ENCODE measurements around the gene GDF15. TPM values are rescaled to one million over a fixed set of nuclear protein-coding genes. Genes with fewer than 3 reads are reported as not detected.
"Not testable (repeated sequence)": the region's sequence is repeated elsewhere in the genome, so short reads cannot be mapped to it uniquely, and the experiment has no call there.

GDF15 gene
- polyA plus RNA-seq, 2 of the 4 experiments (the other 2 are of a cell fraction), result 56.9 to 78.5 TPM

- ChIA-PET CTCF (interaction anchor here (0.8 to 4.4 kb wide), 7 partner anchors 11 to 62 kb away, joined by 4 to 109 read pairs (median 8); no protein-coding TSS in a partner anchor), POLR2A (interaction anchor here (0.7 kb wide), 1 partner anchor 29 kb away, joined by 4 read pairs; no protein-coding TSS in a partner anchor)
- Histone ChIP-seq H3K4me2 (no peak overlapping the region), H3K4me3 (no peak overlapping the region), H3K27ac (peak overlapping the region in 1 of 2 experiments; percentile 62; a peak in 2 of 6 replicates), H3K4me1 (peaks cover 7% of the 10 kb centered on the region; the same call in 1 of the 3 replicates), H3K9me3 (no peaks in the 10 kb centered on the region; the same call in 2 of the 3 replicates)
- no peak for ATAC-seq
- no peak for TF ChIP-seq KDM1A (IDR thresholded peaks at IDR 0.05; ENCODE audit: low read depth)
- no peak for FAIRE-seq
- no peak for DNase-seq (ENCODE audit: low read depth in 1 of 2, low spot score in 1 of 2)
- 85% methylated on average over 4 of the region's 7 CpGs for WGBS (ENCODE audit: missing lambda C conversion rate)
These were observed 34.4 kb upstream of the GDF15 start for GRCh38 chr19:18351544-18351943.

- WGBS (ENCODE audit: missing lambda C conversion rate), result 82% methylated on average over 8 of the region's 8 CpGs
- no peak overlapping the region for H3K4me2 ChIP-seq
- H3K4me3 ChIP-seq, result no peak overlapping the region
- ATAC-seq (no peak), FAIRE-seq (no peak), DNase-seq (ENCODE audit: low read depth in 1 of 2, low spot score in 1 of 2) (no peak)
- peaks cover 4% of the 10 kb centered on the region; the same call in 1 of the 3 replicates for H3K9me3 ChIP-seq
- ChIA-PET POLR2A (interaction anchor here (0.7 to 1.7 kb wide), 3 partner anchors 32 to 36 kb away, joined by 3 to 6 read pairs (median 3); partner anchors contain the start of gene GDF15), CTCF (interaction anchor here (1.5 to 2.2 kb wide), 4 partner anchors 25 to 98 kb away, joined by 3 to 8 read pairs (median 4); no protein-coding TSS in a partner anchor)
- no peak for TF ChIP-seq TFCP2L1 (CRISPR knock-in tag; IDR thresholded peaks at IDR 0.05)
- TF ChIP-seq CEBPB (IDR thresholded peaks at IDR 0.05), result peak; percentile 56 to 79; a peak in 3 of 4 replicates
- TF ChIP-seq HOXB13 (CRISPR knock-in tag; IDR thresholded peaks at IDR 0.05; ENCODE audit: low read depth), result no peak
- H3K4me1 ChIP-seq, result peaks cover 7% of the 10 kb centered on the region; the same call in 1 of the 3 replicates
- H3K27ac ChIP-seq, result peak overlapping the region in 1 of 2 experiments; percentile 55; a peak in 3 of 6 replicates
These were observed 32.5 kb upstream of the GDF15 start for GRCh38 chr19:18353378-18354005.

GRCh38 chr19:18354743-18355142 is 31.2 kb upstream of the GDF15 start:
- H3K27ac ChIP-seq, result peak overlapping the region in 1 of 2 experiments; percentile 55; a peak in 1 of 6 replicates
- POLR2A ChIA-PET, result interaction anchor here (0.6 to 1.7 kb wide), 2 partner anchors 31 to 49 kb away, joined by 6 read pairs; partner anchors contain the start of gene GDF15
- not testable (repeated sequence) for H3K4me2 ChIP-seq; H3K4me1 ChIP-seq; H3K4me3 ChIP-seq; H3K9me3 ChIP-seq; ATAC-seq; DNase-seq (ENCODE audit: low read depth in 1 of 2, low spot score in 1 of 2); FAIRE-seq
- WGBS (ENCODE audit: missing lambda C conversion rate), result 95% methylated on average over 7 of the region's 7 CpGs
- CTCF ChIA-PET, result interaction anchor here (1.0 to 7.3 kb wide), 6 partner anchors 10 to 97 kb away, joined by 3 to 37 read pairs (median 4); no protein-coding TSS in a partner anchor

- TF ChIP-seq PHF8 (IDR thresholded peaks at IDR 0.05; ENCODE audit: borderline replicate concordance, low read depth), result no peak
- no peak for TF ChIP-seq HOXB13 (CRISPR knock-in tag; IDR thresholded peaks at IDR 0.05; ENCODE audit: low read depth)
- no peak for TF ChIP-seq USF2 (IDR thresholded peaks at IDR 0.05)
- TF ChIP-seq JUN (IDR thresholded peaks at IDR 0.05), result no peak
- no peak for TF ChIP-seq TFCP2L1 (CRISPR knock-in tag; IDR thresholded peaks at IDR 0.05)
- no peak for TF ChIP-seq KDM5A (IDR thresholded peaks at IDR 0.05)
- TF ChIP-seq FOSB (CRISPR knock-in tag; IDR thresholded peaks at IDR 0.05), result no peak
- no peak for TF ChIP-seq E2F6 (IDR thresholded peaks at IDR 0.05; ENCODE audit: borderline replicate concordance, low read depth)
- TF ChIP-seq HOXB5 (CRISPR knock-in tag; IDR thresholded peaks at IDR 0.05), result no peak
- TF ChIP-seq ZSCAN20 (CRISPR knock-in tag; IDR thresholded peaks at IDR 0.05), result no peak
- TF ChIP-seq HDAC2 (IDR thresholded peaks at IDR 0.05), result no peak
- no peak for TF ChIP-seq BCL3 (IDR thresholded peaks at IDR 0.05)
- no peak for TF ChIP-seq MAZ (IDR thresholded peaks at IDR 0.05; ENCODE audit: borderline replicate concordance, low read depth, low read length)
- 94% methylated on average over 2 of the region's 3 CpGs for WGBS (ENCODE audit: missing lambda C conversion rate)
- POLR2A ChIA-PET, result interaction anchor here (1.2 kb wide), 1 partner anchor 29 kb away, joined by 7 read pairs; the partner anchor contains the start of gene GDF15
- Histone ChIP-seq H3K9me3 (peaks cover 4% of the 10 kb centered on the region; the same call in 1 of the 3 replicates), H3K27ac (0 out of 6 replicates have a peak overlapping the region, but pooled peaks of 1 of the 2 experiments have one; percentile 3), H3K4me3 (no peak overlapping the region), H3K4me2 (no peak overlapping the region), H3K4me1 (no peaks in the 10 kb centered on the region)
- ATAC-seq, result no peak
- DNase-seq (ENCODE audit: low read depth in 1 of 2, low spot score in 1 of 2), result no peak
- CTCF ChIA-PET, result interaction anchor here (1.2 to 7.3 kb wide), 3 partner anchors 31 to 54 kb away, joined by 3 to 37 read pairs (median 14); no protein-coding TSS in a partner anchor
- FAIRE-seq, result no peak
These were observed 28.9 kb upstream of the GDF15 start for GRCh38 chr19:18357041-18357440.

Measured in A549 (cell line).